ENCODE results near the gene CCDC47. TPM values are rescaled to one million over a fixed set of nuclear protein-coding genes. Genes with fewer than 3 reads are reported as not detected.
A peak's percentile ranks its signal among the peaks of the same experiment; 100 is the strongest.

The CCDC47 gene
- total RNA-seq, 1 experiment from 2014 or later, result 70.9 TPM

- Mint-ChIP-seq H3K4me3 (peak overlapping the region; percentile 70), H3K27ac (no peak overlapping the region; the same call in 1 of the 2 replicates), H3K36me3 (peaks cover 17% of the 10 kb centered on the region), H3K9me3 (no peaks in the 10 kb centered on the region), H3K4me1 (peaks cover 35% of the 10 kb centered on the region), H3K27me3 (ENCODE audit: low read depth) (peaks cover 6% of the 10 kb centered on the region; the same call in 1 of the 2 replicates)
- ChIA-PET POLR2A (interaction anchor here (1.9 kb wide), 1 partner anchor 72 kb away, joined by 7 read pairs; the partner anchor contains the start of genes CCDC47 and DDX42), CTCF (interaction anchor here (0.8 to 1.7 kb wide), 4 partner anchors 8 to 90 kb away, joined by 3 to 4 read pairs (median 4); no protein-coding TSS in a partner anchor)
- DNase-seq (ENCODE audit: low spot score) (no peak), ATAC-seq (no peak)
- TF ChIP-seq ZNF532 (CRISPR knock-in tag; IDR thresholded peaks at IDR 0.05; ENCODE audit: borderline replicate concordance) (no peak), KAT7 (CRISPR knock-in tag; IDR thresholded peaks at IDR 0.05; ENCODE audit: borderline replicate concordance) (no peak), SMAD4 (CRISPR knock-in tag; IDR thresholded peaks at IDR 0.05) (no peak), ZNF416 (CRISPR knock-in tag; IDR thresholded peaks at IDR 0.05) (no peak), EMX1 (CRISPR knock-in tag; IDR thresholded peaks at IDR 0.05) (no peak), TP53 (CRISPR knock-in tag; IDR thresholded peaks at IDR 0.05) (no peak), FOXP4 (CRISPR knock-in tag; IDR thresholded peaks at IDR 0.05) (no peak), ZNF317 (CRISPR knock-in tag; IDR thresholded peaks at IDR 0.05; ENCODE audit: borderline replicate concordance, low read depth) (no peak), JUN (CRISPR knock-in tag; IDR thresholded peaks at IDR 0.05) (no peak)
- TF ChIP-seq, protein P1, sequence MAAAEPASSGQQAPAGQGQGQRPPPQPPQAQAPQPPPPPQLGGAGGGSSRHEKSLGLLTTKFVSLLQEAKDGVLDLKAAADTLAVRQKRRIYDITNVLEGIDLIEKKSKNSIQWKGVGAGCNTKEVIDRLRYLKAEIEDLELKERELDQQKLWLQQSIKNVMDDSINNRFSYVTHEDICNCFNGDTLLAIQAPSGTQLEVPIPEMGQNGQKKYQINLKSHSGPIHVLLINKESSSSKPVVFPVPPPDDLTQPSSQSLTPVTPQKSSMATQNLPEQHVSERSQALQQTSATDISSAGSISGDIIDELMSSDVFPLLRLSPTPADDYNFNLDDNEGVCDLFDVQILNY (CRISPR knock-in tag; IDR thresholded peaks at IDR 0.05), result no peak
- TF ChIP-seq, protein P2, sequence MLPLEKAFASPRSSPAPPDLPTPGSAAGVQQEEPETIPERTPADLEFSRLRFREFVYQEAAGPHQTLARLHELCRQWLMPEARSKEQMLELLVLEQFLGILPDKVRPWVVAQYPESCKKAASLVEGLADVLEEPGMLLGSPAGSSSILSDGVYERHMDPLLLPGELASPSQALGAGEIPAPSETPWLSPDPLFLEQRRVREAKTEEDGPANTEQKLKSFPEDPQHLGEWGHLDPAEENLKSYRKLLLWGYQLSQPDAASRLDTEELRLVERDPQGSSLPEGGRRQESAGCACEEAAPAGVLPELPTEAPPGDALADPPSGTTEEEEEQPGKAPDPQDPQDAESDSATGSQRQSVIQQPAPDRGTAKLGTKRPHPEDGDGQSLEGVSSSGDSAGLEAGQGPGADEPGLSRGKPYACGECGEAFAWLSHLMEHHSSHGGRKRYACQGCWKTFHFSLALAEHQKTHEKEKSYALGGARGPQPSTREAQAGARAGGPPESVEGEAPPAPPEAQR (CRISPR knock-in tag; IDR thresholded peaks at IDR 0.05), result no peak
- TF ChIP-seq, protein P3, sequence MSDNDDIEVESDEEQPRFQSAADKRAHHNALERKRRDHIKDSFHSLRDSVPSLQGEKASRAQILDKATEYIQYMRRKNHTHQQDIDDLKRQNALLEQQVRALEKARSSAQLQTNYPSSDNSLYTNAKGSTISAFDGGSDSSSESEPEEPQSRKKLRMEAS (CRISPR knock-in tag; IDR thresholded peaks at IDR 0.05), result no peak
- TF ChIP-seq, protein P4, sequence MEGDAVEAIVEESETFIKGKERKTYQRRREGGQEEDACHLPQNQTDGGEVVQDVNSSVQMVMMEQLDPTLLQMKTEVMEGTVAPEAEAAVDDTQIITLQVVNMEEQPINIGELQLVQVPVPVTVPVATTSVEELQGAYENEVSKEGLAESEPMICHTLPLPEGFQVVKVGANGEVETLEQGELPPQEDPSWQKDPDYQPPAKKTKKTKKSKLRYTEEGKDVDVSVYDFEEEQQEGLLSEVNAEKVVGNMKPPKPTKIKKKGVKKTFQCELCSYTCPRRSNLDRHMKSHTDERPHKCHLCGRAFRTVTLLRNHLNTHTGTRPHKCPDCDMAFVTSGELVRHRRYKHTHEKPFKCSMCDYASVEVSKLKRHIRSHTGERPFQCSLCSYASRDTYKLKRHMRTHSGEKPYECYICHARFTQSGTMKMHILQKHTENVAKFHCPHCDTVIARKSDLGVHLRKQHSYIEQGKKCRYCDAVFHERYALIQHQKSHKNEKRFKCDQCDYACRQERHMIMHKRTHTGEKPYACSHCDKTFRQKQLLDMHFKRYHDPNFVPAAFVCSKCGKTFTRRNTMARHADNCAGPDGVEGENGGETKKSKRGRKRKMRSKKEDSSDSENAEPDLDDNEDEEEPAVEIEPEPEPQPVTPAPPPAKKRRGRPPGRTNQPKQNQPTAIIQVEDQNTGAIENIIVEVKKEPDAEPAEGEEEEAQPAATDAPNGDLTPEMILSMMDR (IDR thresholded peaks at IDR 0.05), result no peak
- TF ChIP-seq, protein P5, sequence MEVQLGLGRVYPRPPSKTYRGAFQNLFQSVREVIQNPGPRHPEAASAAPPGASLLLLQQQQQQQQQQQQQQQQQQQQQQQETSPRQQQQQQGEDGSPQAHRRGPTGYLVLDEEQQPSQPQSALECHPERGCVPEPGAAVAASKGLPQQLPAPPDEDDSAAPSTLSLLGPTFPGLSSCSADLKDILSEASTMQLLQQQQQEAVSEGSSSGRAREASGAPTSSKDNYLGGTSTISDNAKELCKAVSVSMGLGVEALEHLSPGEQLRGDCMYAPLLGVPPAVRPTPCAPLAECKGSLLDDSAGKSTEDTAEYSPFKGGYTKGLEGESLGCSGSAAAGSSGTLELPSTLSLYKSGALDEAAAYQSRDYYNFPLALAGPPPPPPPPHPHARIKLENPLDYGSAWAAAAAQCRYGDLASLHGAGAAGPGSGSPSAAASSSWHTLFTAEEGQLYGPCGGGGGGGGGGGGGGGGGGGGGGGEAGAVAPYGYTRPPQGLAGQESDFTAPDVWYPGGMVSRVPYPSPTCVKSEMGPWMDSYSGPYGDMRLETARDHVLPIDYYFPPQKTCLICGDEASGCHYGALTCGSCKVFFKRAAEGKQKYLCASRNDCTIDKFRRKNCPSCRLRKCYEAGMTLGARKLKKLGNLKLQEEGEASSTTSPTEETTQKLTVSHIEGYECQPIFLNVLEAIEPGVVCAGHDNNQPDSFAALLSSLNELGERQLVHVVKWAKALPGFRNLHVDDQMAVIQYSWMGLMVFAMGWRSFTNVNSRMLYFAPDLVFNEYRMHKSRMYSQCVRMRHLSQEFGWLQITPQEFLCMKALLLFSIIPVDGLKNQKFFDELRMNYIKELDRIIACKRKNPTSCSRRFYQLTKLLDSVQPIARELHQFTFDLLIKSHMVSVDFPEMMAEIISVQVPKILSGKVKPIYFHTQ (CRISPR knock-in tag; IDR thresholded peaks at IDR 0.05), result no peak
- TF ChIP-seq, protein P6, sequence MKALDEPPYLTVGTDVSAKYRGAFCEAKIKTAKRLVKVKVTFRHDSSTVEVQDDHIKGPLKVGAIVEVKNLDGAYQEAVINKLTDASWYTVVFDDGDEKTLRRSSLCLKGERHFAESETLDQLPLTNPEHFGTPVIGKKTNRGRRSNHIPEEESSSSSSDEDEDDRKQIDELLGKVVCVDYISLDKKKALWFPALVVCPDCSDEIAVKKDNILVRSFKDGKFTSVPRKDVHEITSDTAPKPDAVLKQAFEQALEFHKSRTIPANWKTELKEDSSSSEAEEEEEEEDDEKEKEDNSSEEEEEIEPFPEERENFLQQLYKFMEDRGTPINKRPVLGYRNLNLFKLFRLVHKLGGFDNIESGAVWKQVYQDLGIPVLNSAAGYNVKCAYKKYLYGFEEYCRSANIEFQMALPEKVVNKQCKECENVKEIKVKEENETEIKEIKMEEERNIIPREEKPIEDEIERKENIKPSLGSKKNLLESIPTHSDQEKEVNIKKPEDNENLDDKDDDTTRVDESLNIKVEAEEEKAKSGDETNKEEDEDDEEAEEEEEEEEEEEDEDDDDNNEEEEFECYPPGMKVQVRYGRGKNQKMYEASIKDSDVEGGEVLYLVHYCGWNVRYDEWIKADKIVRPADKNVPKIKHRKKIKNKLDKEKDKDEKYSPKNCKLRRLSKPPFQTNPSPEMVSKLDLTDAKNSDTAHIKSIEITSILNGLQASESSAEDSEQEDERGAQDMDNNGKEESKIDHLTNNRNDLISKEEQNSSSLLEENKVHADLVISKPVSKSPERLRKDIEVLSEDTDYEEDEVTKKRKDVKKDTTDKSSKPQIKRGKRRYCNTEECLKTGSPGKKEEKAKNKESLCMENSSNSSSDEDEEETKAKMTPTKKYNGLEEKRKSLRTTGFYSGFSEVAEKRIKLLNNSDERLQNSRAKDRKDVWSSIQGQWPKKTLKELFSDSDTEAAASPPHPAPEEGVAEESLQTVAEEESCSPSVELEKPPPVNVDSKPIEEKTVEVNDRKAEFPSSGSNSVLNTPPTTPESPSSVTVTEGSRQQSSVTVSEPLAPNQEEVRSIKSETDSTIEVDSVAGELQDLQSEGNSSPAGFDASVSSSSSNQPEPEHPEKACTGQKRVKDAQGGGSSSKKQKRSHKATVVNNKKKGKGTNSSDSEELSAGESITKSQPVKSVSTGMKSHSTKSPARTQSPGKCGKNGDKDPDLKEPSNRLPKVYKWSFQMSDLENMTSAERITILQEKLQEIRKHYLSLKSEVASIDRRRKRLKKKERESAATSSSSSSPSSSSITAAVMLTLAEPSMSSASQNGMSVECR (CRISPR knock-in tag; IDR thresholded peaks at IDR 0.05; ENCODE audit: borderline replicate concordance), result no peak
Measured at GRCh38 chr17:63701868-63702720, 71.3 kb downstream of the CCDC47 start.
